ENCODE data around the gene TSPAN6.

DNA sequence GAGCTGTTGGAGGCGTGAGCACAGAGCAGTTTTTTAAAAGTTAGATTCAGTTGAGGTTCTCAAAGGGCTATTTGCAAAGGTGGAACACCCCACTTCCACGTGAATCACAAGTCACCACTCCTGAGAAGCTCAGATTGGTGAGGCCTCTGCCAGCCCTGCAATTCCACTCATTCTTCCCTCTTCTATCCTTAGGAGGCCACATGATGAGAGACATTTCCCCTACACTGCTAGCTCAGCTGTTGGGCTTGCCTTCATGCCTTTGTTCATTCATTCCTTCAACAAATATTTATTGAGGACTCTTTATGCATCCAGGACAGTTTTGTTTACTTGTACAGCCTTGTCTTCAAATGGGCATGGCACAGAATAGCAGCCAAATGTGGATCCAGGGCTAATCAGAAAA is 11.1 kb upstream of the TSPAN6 start:
- TF ChIP-seq, protein P1, sequence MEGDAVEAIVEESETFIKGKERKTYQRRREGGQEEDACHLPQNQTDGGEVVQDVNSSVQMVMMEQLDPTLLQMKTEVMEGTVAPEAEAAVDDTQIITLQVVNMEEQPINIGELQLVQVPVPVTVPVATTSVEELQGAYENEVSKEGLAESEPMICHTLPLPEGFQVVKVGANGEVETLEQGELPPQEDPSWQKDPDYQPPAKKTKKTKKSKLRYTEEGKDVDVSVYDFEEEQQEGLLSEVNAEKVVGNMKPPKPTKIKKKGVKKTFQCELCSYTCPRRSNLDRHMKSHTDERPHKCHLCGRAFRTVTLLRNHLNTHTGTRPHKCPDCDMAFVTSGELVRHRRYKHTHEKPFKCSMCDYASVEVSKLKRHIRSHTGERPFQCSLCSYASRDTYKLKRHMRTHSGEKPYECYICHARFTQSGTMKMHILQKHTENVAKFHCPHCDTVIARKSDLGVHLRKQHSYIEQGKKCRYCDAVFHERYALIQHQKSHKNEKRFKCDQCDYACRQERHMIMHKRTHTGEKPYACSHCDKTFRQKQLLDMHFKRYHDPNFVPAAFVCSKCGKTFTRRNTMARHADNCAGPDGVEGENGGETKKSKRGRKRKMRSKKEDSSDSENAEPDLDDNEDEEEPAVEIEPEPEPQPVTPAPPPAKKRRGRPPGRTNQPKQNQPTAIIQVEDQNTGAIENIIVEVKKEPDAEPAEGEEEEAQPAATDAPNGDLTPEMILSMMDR (IDR thresholded peaks at IDR 0.05; ENCODE audit: insufficient read depth, low read depth, low read length): no peak
- no peak for TF ChIP-seq EZH2 (IDR thresholded peaks at IDR 0.05; ENCODE audit: insufficient read depth, low read length)
